ENCODE data around the gene ENTREP1.

DNA sequence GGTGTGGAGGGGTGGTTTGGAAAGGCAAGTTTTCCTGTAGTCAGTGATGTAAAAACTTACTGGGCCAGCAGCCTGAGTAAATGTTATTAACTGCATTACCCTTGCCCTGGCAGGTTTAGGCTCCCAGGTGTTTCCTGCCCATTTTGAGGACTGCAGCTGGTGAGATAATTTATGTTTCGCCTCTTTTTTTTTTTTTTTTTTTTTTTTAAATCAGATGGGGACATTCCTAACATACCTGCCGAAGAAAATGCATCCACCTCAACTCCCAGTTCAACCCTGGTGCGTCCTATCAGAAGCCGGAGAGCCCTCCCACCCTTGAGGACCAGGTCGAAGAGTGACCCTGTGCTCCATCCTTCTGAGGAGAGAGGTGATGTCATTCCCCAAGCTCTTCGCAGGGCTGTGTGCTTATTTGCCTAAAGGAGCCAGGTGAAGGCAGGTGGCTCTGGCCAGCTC lies 60.6 kb downstream of the ENTREP1 start:
- TF ChIP-seq, protein P1, sequence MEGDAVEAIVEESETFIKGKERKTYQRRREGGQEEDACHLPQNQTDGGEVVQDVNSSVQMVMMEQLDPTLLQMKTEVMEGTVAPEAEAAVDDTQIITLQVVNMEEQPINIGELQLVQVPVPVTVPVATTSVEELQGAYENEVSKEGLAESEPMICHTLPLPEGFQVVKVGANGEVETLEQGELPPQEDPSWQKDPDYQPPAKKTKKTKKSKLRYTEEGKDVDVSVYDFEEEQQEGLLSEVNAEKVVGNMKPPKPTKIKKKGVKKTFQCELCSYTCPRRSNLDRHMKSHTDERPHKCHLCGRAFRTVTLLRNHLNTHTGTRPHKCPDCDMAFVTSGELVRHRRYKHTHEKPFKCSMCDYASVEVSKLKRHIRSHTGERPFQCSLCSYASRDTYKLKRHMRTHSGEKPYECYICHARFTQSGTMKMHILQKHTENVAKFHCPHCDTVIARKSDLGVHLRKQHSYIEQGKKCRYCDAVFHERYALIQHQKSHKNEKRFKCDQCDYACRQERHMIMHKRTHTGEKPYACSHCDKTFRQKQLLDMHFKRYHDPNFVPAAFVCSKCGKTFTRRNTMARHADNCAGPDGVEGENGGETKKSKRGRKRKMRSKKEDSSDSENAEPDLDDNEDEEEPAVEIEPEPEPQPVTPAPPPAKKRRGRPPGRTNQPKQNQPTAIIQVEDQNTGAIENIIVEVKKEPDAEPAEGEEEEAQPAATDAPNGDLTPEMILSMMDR (conservative IDR thresholded peaks at IDR 0.05 in 1 of 2, IDR thresholded peaks at IDR 0.05 in 1 of 2; ENCODE audit: low read depth in 1 of 2, low read length in 2 of 2) = no peak
- no peak for TF ChIP-seq EZH2 (IDR thresholded peaks at IDR 0.05; ENCODE audit: low read length, missing control alignments)

Data from fibroblast of lung (primary cell).